NOMO-1 treated with DMSO at 0.1 percent for 48 hours (cell line): Measurements from ENCODE around the gene EPAS1.
A peak's percentile ranks its signal among the peaks of the same experiment; 100 is the strongest.

Experiments
- DNase-seq: peaks from one replicate; lab custom pipeline; 2025; ENCODE audit not compliant: unreplicated experiment; lab: John Stamatoyannopoulos, UW

The EPAS1 gene

DNA sequence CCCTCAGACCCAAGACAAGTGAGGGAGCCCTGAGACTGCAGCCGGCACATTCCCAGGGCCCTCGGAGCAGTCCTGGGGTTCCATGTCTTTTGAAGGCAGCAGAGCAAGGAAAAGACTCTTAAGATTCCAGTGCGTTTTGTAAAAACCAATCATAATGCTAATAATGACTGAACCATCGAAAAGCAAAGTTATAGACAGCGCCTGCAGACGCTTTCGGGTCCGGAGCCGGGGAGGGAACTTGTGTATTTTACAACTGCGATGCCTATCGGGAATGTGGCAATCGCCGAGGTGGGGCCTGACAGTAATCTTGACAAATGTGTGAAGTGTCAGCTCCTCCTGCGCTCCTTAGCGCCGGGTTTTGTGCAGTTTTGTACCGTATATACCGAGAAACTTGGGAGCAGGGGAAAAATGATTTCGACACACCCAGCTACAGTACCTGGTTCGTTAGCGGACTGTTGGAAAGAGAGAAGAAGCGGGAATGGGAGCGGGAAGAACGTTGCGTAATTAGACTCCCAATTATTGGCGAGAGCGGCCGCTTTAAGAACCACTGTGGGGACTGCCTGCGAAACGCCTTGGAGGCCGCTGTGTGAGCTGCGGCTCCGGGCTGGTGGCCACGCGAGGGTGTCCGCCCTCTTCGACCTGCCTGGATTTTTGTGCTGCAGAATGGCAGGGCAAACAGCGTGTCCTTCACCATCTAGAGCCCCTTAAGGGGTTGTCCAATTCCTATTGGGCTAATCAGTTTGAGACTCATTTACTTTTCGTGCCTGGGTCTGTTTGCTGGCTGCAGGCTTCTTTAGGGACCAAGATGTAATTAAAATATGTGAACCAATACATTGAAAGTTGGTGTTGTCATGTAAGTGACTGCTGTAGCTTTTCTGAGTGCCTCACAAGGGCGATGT, 2.4 kb downstream of the EPAS1 start:
- peak; percentile 63 for DNase-seq

DNA sequence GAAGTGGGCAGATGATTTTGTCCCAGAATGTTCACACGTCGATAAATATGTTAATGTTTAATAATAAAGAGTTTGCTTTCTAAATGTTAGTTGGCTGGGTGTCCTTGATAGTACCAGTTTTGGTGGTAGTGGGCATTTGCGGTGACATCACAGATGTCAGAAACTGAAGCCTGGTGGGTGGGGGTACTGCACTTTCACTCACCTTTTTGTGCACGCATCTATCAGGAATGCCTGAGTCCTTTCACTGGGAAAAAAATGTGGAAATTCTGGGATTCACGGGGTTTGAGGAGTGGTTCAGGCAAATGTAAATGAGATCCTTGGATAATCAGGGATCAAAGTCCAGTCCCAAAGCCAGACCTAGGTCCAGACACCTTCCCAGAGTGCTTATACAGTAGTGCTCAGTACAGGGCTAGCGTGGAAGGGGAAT, 3.2 kb downstream of the EPAS1 start:
- no peak for DNase-seq

- DNase-seq, result no peak
Observed at GRCh38 chr2:46302005-46302695, 4.9 kb downstream of the EPAS1 start.

- DNase-seq, result no peak
Observed at GRCh38 chr2:46303233-46303632, 6.0 kb downstream of the EPAS1 start.

DNA sequence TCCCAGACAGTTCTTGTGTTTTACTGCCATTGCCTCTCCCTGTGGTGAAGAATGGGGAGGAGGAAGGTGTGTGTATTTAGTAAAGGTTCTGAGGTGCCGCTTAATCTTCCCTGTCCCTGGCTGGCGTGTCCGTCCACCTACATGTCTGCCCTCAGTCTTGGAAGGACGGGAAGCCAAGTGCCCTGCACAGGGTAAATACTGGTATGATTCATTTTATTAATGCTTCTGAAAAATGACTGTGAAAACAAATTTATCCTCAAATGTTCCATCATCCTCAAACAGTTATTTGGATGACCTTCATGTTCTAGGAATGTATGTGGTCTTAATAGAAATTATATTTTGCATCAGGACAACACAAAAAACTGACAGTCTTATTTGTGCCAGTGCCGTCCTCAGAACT, 6.6 kb downstream of the EPAS1 start:
- no peak for DNase-seq

GRCh38 chr2:46304635-46305034, 7.4 kb downstream of the EPAS1 start:
- no peak for DNase-seq

DNA sequence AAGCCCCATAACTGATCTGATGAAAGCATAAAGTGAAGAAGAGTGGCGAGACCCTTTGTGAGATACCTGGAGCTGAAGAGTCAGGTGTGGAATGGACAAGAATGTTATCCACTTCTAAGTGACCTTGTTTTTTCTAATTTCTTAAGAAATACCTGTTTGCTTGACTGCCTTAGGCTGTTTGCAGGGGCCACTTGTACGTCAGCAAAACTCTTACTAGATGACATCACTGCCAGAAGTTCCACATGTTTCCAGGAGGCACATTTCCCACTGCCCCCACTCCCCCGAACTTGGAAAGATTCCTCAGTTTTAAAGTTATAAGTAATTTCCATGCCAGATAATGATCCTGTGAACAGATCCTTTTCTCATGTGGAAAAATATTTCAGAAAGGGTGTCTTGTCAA, 8.0 kb downstream of the EPAS1 start:
- no peak for DNase-seq

GRCh38 chr2:46305767-46306166, 8.6 kb downstream of the EPAS1 start:
- DNase-seq, result no peak

DNA sequence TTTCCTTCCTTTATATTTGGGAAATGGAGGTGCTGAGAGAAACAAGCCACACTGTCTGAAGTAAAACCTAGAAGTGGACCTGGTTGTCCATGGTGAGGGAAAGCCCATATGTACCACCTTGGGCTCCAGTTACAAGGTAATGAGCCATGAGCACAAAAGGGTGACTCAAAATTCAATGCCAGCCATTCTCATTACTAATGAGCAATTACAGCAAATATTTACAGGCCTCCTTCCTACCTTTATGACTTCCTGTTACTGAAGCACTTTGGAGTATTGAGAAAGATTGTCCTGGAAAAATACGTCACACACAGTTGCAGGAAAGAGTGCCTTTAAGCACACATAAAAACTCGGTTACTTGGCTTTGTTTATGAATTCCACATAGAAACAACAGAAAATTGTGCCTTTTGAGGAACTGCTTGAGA, 9.1 kb downstream of the EPAS1 start:
- peak; percentile 70 for DNase-seq

DNA sequence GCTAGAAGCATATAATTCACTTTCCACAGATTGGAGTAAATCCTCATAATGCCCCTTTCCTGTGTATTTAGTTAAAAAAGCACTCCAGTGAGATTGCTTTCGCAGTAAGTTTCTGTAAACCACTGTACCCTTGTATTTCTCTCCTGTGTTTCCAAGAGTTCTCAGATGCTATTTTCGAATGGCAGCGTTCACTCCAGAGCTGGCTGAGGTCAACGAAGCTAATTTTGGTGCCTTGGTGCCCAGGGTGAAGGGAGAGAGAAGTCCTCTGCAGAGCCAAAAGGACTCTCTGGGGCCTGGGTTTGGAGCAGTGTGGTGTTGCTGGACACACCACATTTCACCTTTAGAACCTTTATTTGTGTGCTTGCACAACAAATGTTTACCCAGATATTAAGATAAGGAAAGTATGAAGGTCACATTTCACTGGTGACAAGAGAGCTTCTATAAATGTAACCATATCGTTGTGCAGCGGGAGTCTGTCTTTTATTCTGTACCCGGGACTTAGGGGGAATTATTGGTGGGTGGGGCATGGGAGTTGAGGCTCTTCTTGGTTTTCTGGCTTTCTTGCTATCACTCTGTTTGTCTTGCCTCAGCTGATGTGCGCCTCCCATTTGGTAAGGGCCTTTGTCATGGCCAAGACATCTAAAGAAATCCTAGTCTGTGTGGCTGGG, 9.9 kb downstream of the EPAS1 start:
- DNase-seq, result no peak

GRCh38 chr2:46308081-46308480, 10.9 kb downstream of the EPAS1 start:
- no peak for DNase-seq

DNA sequence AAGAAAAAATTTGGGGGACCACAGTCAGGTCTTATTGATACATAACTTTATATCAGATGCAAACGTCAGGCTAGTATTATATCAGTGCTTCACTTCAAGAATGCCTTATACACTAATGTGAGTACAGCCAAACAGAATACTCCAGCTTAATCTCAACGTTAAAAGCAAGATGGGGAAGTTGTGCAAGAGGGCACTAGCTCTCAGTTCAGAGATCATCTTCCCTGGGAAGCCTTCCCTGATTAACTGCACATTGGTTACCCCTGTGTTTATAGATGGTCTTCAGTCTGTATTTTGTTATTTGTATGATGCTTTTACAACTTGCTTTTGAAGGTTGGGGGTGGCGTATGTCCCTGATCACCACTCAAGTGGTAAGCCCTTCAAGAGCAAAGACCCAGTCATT, 11.4 kb downstream of the EPAS1 start:
- peak; percentile 66 for DNase-seq

DNA sequence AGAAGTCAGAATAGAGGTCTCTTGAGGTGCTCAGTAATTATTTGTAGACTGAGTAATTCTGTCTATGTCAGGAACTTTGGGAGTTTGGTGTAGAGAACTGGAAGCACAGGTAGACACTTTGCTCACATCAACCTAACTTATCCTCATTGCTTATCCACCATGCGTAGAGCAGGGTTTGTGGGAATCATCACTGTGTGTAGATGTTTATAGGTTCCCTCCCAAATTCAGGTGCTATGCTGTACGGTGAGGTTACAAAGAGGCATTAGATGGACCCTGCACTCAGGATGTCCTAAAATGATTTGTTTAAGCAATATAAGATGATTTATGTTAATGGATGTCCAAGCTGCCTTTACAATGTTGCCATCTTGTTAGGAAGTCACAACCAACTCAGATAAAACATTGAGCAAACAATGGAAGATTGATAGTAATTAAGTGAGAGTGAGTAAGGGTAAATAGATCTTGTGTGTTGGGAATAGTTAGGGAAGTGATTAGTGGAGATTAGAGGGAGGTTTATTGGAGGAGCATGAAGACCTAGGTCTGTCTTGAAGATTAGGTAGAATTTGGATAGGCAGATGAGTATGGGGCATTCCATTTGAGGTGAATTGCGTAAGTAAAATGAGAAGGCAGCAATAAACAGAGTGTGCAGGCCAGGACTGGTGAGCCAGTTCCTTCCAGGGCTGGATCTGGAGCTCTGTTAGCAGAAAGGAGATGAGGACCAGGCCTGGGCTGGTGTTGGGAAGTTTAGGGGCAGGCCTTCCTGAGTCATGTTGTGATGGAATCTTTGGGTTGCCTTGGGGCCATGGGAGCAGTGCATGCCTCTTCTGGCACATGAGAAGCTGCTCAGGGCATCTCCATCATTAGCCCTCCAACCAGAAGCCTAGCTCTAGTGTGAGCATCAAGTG, 12.1 kb downstream of the EPAS1 start:
- no peak for DNase-seq

DNA sequence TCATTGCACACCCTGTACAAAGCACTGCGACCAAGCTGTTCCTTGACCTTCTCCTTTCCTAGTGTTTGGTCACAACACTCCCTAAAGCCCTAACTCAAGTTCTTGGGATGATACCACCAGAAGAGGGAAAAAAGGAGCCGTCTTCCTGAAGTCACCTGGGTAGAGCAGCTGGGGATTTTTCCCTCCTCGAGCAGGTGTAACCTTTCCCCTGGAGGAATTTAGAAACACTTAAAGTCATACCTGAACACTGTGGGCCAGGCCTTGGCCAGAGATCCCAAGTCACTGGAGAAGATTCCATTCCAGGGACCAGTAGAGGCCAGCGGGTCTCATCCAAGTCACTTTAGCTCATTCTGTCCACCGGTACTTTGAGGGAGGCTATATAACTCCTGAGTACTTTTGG, 13.2 kb downstream of the EPAS1 start:
- no peak for DNase-seq

DNA sequence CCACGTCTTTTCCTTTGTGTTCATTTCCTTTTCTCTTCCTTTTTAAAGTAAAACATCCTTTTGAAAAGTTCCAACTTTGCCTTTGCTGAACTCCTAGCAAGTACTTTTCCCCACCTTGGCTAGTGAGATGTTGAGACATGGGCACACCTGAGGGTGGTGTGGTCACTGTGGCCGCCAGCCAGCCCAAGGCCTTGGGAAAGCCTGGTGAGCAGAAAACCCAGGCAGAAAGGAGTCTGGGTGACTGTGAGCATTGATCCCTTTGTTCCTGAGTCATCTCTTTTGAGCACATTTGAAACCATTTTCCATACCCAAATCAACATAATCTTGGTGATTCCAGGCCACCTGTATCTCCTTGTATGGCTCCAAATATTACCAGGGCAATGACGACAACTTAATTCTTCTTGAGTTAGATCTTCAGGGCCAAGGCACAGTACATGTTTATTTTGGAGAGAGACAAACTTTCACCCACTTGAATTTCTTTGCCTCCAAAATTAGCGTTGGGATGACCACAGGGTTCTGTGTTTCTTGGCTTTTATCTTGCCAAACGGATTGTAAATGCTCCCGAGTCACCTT, 14.5 kb downstream of the EPAS1 start:
- no peak for DNase-seq

GRCh38 chr2:46313063-46313462, 15.9 kb downstream of the EPAS1 start:
- no peak for DNase-seq

DNA sequence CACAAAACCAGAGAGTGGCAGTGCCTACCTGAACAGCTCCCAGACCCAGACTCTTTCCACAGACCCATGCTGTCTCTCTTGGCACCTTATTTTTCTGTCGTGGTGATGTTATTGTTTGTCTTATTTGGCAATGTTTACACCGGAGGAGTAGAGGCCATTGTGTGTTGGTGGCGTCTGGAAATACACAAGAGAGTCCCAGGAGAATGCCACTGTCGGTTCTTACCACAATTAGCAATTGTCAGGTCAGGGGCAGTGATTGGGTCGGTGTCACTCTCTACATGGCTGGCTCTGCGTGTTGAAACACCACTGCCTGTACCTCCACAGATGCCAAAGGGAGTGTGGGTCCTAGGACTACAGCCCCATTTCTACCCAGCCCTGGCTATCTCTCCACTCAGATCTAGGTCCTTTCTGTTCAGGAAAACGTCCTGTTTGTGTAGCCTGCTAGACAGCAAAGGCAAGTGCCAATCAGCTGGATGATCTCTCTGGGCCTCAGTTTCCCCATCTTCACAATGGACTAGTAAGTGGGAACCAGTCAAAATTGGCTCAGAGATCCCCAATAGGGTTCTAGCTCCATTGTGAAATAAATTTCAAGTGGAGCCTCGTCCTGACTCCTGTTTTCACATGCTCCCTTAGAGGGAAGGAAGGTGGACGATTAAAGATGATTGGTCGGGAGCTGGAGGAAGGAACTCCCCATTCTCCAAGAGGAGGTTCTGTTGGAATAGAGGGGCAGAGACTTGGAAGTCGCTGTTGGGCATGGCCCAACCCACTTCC, 17.0 kb downstream of the EPAS1 start:
- no peak for DNase-seq

- DNase-seq, result peak; percentile 32
Observed at GRCh38 chr2:46315103-46315890, 18.1 kb downstream of the EPAS1 start.

DNA sequence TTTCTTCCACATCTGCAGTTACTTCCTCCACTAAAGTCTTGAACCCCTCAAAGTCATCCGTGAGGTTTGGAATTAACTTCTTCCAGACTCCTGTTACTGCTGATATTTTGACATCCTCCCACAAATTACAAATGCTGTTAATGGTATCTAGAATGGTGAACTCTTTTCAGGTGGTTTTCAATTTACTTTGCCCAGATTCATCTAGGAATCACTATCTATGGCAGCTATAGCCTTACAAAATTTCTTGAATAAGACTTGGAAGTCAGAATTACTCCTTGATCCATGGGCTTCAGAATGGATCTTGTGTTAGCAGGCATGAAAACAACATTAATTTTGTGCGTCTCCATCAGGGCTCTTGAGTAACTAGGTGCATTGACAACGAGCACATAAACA, 19.9 kb downstream of the EPAS1 start:
- no peak for DNase-seq
